Lower lobe of right lung (tissue), 2 donors: Measurements from ENCODE around the gene MAP3K2. TPM values are rescaled to one million over a fixed set of nuclear protein-coding genes. Genes with fewer than 3 reads are reported as not detected.

Experiments
- ATAC-seq, 2 donors: fragments of 200-7000 bp; cut with Tn5 transposase; one replicate each; pipeline ENCODE4 v1.9.1; 2020 to 2022; ENCODE audit warnings: mild to moderate bottlenecking in 2 of 2, moderate library complexity in 2 of 2
- DNase-seq: peaks from one replicate; pipeline ENCODE4 v3.0.0-alpha.2; 2020
- H3K27ac ChIP-seq: fragments of 200-600 bp; one replicate; pipeline ENCODE4 v1.8.0; 2022
- H3K27me3 ChIP-seq: fragments of 200-600 bp; one replicate; pipeline ENCODE4 v1.8.0; 2022; ENCODE audit warnings: low read depth
- H3K36me3 ChIP-seq: fragments of 200-600 bp; one replicate; pipeline ENCODE4 v1.8.0; 2022; ENCODE audit warnings: mild to moderate bottlenecking
- H3K4me1 ChIP-seq: fragments of 200-600 bp; one replicate; pipeline ENCODE4 v1.8.0; 2022
- H3K4me3 ChIP-seq: fragments of 200-600 bp; one replicate; pipeline ENCODE4 v1.8.0; 2022; ENCODE audit warnings: mild to moderate bottlenecking
- H3K9me3 ChIP-seq: fragments of 200-600 bp; one replicate; pipeline ENCODE4 v1.8.0; 2022
- intact Hi-C: fragments of 100-400 bp; cut with DNase I; formaldehyde crosslinking; loops from one replicate; pipeline ENCODE4 v1.11.0; 2022
- total RNA-seq: library from RNA; stranded (reverse); fragmentation: NEBNext Ultra II Directional; extraction: Animal tissue kit (Norgen Biotek cat#: 25700); gene quantifications from one replicate; pipeline ENCODE4 v1.2.1, GENCODE V29; 2021
- TF ChIP-seq, protein P1 (sequence below): fragments of 200-600 bp; IDR thresholded peaks from one replicate; pipeline ENCODE4 v1.8.0; 2022; ENCODE audit warnings: antibody characterized with exemption, mild to moderate bottlenecking
- donor health status: DM: no; HTN: yes; CAD: no; lungs with severe emphysema.

Gene MAP3K2
- total RNA-seq, 1 donor from 2014 or later = 78.4 TPM

GRCh38 chr2:127283275-127283674, 104.5 kb downstream of the MAP3K2 start:
- H3K4me3 ChIP-seq = no peak overlapping the region
- TF ChIP-seq, protein P1, sequence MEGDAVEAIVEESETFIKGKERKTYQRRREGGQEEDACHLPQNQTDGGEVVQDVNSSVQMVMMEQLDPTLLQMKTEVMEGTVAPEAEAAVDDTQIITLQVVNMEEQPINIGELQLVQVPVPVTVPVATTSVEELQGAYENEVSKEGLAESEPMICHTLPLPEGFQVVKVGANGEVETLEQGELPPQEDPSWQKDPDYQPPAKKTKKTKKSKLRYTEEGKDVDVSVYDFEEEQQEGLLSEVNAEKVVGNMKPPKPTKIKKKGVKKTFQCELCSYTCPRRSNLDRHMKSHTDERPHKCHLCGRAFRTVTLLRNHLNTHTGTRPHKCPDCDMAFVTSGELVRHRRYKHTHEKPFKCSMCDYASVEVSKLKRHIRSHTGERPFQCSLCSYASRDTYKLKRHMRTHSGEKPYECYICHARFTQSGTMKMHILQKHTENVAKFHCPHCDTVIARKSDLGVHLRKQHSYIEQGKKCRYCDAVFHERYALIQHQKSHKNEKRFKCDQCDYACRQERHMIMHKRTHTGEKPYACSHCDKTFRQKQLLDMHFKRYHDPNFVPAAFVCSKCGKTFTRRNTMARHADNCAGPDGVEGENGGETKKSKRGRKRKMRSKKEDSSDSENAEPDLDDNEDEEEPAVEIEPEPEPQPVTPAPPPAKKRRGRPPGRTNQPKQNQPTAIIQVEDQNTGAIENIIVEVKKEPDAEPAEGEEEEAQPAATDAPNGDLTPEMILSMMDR = no peak
- no peak overlapping the region for H3K27ac ChIP-seq
- no peaks in the 10 kb centered on the region for H3K4me1 ChIP-seq
- DNase-seq (no peak), ATAC-seq (no peak)
- H3K27me3 ChIP-seq = no peaks in the 10 kb centered on the region
- peaks cover 99% of the 10 kb centered on the region for H3K36me3 ChIP-seq
- intact Hi-C loops = no loop called here
- no peaks in the 10 kb centered on the region for H3K9me3 ChIP-seq

GRCh38 chr2:127280693-127281092, 107.1 kb downstream of the MAP3K2 start:
- ATAC-seq = no peak
- Histone ChIP-seq H3K27me3 (no peaks in the 10 kb centered on the region), H3K4me1 (no peaks in the 10 kb centered on the region), H3K4me3 (no peak overlapping the region), H3K36me3 (peaks cover 96% of the 10 kb centered on the region), H3K27ac (no peak overlapping the region), H3K9me3 (no peaks in the 10 kb centered on the region)
- intact Hi-C loops = no loop called here
- no peak for DNase-seq
- TF ChIP-seq, protein P1 = no peak

GRCh38 chr2:127279781-127280180, 108.0 kb downstream of the MAP3K2 start:
- Histone ChIP-seq H3K9me3 (no peaks in the 10 kb centered on the region), H3K4me1 (no peaks in the 10 kb centered on the region), H3K4me3 (no peak overlapping the region), H3K27me3 (no peaks in the 10 kb centered on the region), H3K27ac (no peak overlapping the region), H3K36me3 (peaks cover 96% of the 10 kb centered on the region)
- no peak for ATAC-seq
- TF ChIP-seq, protein P1 = no peak
- intact Hi-C loops = no loop called here
- no peak for DNase-seq

GRCh38 chr2:127278959-127279358, 108.8 kb downstream of the MAP3K2 start:
- intact Hi-C loops = no loop called here
- no peak overlapping the region for H3K27ac ChIP-seq
- no peak overlapping the region for H3K4me3 ChIP-seq
- no peak for ATAC-seq
- peaks cover 96% of the 10 kb centered on the region for H3K36me3 ChIP-seq
- H3K9me3 ChIP-seq = no peaks in the 10 kb centered on the region
- TF ChIP-seq, protein P1 = no peak
- no peak for DNase-seq
- H3K4me1 ChIP-seq = no peaks in the 10 kb centered on the region
- H3K27me3 ChIP-seq = no peaks in the 10 kb centered on the region

DNA sequence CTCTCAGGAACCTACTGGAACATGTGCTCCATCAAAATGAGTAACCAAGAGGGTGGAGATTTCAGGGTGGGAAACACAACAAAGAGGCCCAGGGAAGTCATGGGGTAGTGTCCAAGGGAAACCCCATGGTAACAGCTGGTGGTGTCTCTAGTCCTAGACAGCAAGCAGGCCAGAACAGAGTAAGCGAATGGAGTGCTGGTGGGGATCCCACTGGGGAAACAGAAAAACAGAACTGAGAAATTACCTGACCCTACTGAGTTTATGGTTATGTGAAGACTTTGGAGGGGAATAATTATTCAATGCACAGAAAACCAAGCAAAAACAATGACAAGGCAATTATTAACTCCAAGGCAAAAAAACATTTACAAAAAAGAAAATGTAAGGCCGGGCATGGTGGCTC, 110.7 kb downstream of the MAP3K2 start:
- intact Hi-C loops = no loop called here
- ATAC-seq = no peak
- peaks cover 96% of the 10 kb centered on the region for H3K36me3 ChIP-seq
- H3K4me3 ChIP-seq = no peak overlapping the region
- no peak overlapping the region for H3K27ac ChIP-seq
- H3K27me3 ChIP-seq = no peaks in the 10 kb centered on the region
- TF ChIP-seq, protein P1 = no peak
- H3K9me3 ChIP-seq = no peaks in the 10 kb centered on the region
- DNase-seq = no peak
- H3K4me1 ChIP-seq = no peaks in the 10 kb centered on the region

DNA sequence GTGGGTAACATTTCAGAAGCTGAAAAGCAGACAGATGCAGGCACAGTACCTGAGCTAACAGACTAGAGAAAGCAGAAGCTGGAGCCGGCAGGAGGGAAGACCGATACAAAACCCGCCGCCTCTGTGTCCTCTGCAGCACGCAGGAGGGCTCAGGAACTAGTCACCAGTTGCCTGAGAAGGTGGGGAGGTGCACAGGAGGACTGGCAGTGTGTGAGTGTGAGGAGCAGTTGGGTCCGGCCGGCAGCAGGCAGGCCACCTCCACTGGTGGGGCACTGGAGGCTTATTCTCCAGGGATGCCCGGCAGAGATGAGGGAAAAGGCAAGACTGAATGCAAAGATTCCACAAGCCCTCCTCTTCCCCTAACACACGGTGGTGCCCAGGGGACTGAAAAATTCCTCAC, 112.0 kb downstream of the MAP3K2 start:
- intact Hi-C loops = no loop called here

More for the DNA sequence above, 112.0 kb downstream of the MAP3K2 start:
- Histone ChIP-seq H3K36me3 (peaks cover 98% of the 10 kb centered on the region), H3K4me1 (no peaks in the 10 kb centered on the region), H3K4me3 (no peak overlapping the region), H3K27me3 (no peaks in the 10 kb centered on the region), H3K27ac (no peak overlapping the region), H3K9me3 (no peaks in the 10 kb centered on the region)
- no peak for ATAC-seq
- DNase-seq = no peak
- TF ChIP-seq, protein P1 = no peak
